Measurements from ENCODE around the gene SLC12A7. TPM values are rescaled to one million over a fixed set of nuclear protein-coding genes. Genes with fewer than 3 reads are reported as not detected.

SLC12A7 gene
- total RNA-seq, 4 donors from 2014 or later, result 8.6 to 29.0 (median 21.5) TPM

- peaks cover 51% of the 10 kb centered on the region for H3K36me3 ChIP-seq
- DNase-seq (ENCODE audit: low spot score in 2 of 2), result no peak
- no peaks in the 10 kb centered on the region for H3K9me3 ChIP-seq
- no peaks in the 10 kb centered on the region for H3K27me3 ChIP-seq
- no peak overlapping the region for H3K4me3 ChIP-seq
- WGBS, result 94% methylated on average over 8 of the region's 12 CpGs
- H3K27ac ChIP-seq, result no peak overlapping the region
- H3K4me1 ChIP-seq, result no peaks in the 10 kb centered on the region
- TF ChIP-seq CTCF (IDR thresholded peaks at IDR 0.05), result no peak
- no peak for TF ChIP-seq EP300 (IDR thresholded peaks at IDR 0.05)
- TF ChIP-seq POLR2AphosphoS5 (IDR thresholded peaks at IDR 0.05), result no peak
- TF ChIP-seq POLR2A (IDR thresholded peaks at IDR 0.05), result no peak
These were observed 45.2 kb downstream of the SLC12A7 start for GRCh38 chr5:1066676-1067075.

GRCh38 chr5:1065891-1066650 lies 45.8 kb downstream of the SLC12A7 start:
- peaks cover 51% of the 10 kb centered on the region for H3K36me3 ChIP-seq
- H3K27ac ChIP-seq, result no peak overlapping the region
- H3K9me3 ChIP-seq, result no peaks in the 10 kb centered on the region
- H3K4me1 ChIP-seq, result no peaks in the 10 kb centered on the region
- H3K27me3 ChIP-seq, result no peaks in the 10 kb centered on the region
- 98% methylated on average over 4 of the region's 16 CpGs for WGBS
- no peak overlapping the region for H3K4me3 ChIP-seq
- TF ChIP-seq POLR2A (IDR thresholded peaks at IDR 0.05), result no peak
- TF ChIP-seq POLR2AphosphoS5 (IDR thresholded peaks at IDR 0.05), result no peak
- no peak for TF ChIP-seq EP300 (IDR thresholded peaks at IDR 0.05)
- no peak for TF ChIP-seq CTCF (IDR thresholded peaks at IDR 0.05)
- DNase-seq (ENCODE audit: low spot score in 2 of 2), result no peak

- Histone ChIP-seq H3K36me3 (peaks cover 57% of the 10 kb centered on the region), H3K27ac (no peak overlapping the region), H3K9me3 (no peaks in the 10 kb centered on the region), H3K27me3 (no peaks in the 10 kb centered on the region), H3K4me1 (no peaks in the 10 kb centered on the region), H3K4me3 (no peak overlapping the region)
- 87% methylated on average over 17 of the region's 26 CpGs for WGBS
- TF ChIP-seq POLR2AphosphoS5 (IDR thresholded peaks at IDR 0.05), result no peak
- DNase-seq (ENCODE audit: low spot score in 2 of 2), result no peak
These were observed 46.6 kb downstream of the SLC12A7 start for GRCh38 chr5:1065143-1065750.

- peaks cover 64% of the 10 kb centered on the region for H3K36me3 ChIP-seq
- no peak for TF ChIP-seq EP300 (IDR thresholded peaks at IDR 0.05)
- TF ChIP-seq POLR2A (IDR thresholded peaks at IDR 0.05), result no peak
- TF ChIP-seq POLR2AphosphoS5 (IDR thresholded peaks at IDR 0.05), result no peak
- TF ChIP-seq CTCF (IDR thresholded peaks at IDR 0.05), result no peak
- no peak overlapping the region for H3K4me3 ChIP-seq
- H3K9me3 ChIP-seq, result no peaks in the 10 kb centered on the region
- H3K27ac ChIP-seq, result no peak overlapping the region
- no peaks in the 10 kb centered on the region for H3K4me1 ChIP-seq
- WGBS, result 86% methylated on average over 48 of the region's 49 CpGs
- no peak for DNase-seq (ENCODE audit: low spot score in 2 of 2)
- no peaks in the 10 kb centered on the region for H3K27me3 ChIP-seq
These were observed 47.3 kb downstream of the SLC12A7 start for GRCh38 chr5:1064383-1065142.

- H3K27me3 ChIP-seq, result no peaks in the 10 kb centered on the region
- H3K4me1 ChIP-seq, result no peaks in the 10 kb centered on the region
- H3K27ac ChIP-seq, result no peak overlapping the region
- H3K36me3 ChIP-seq, result peaks cover 66% of the 10 kb centered on the region
- no peak for DNase-seq (ENCODE audit: low spot score in 2 of 2)
- H3K9me3 ChIP-seq, result no peaks in the 10 kb centered on the region
- WGBS, result 67% methylated on average over 2 of the region's 56 CpGs
- H3K4me3 ChIP-seq, result no peak overlapping the region
- TF ChIP-seq EP300 (IDR thresholded peaks at IDR 0.05) (no peak), CTCF (IDR thresholded peaks at IDR 0.05) (no peak), POLR2A (IDR thresholded peaks at IDR 0.05) (no peak), POLR2AphosphoS5 (IDR thresholded peaks at IDR 0.05) (no peak)
These were observed 48.0 kb downstream of the SLC12A7 start for GRCh38 chr5:1063661-1064382.

Data from suprapubic skin (tissue), 4 donors.